ENCODE data around the gene TMEM115. TPM values are rescaled to one million over a fixed set of nuclear protein-coding genes. Genes with fewer than 3 reads are reported as not detected.
"Not testable (repeated sequence)": the region's sequence is repeated elsewhere in the genome, so short reads cannot be mapped to it uniquely, and the experiment has no call there.

The TMEM115 gene
- total RNA-seq, 1 donor from 2014 or later = 18.9 TPM

DNA sequence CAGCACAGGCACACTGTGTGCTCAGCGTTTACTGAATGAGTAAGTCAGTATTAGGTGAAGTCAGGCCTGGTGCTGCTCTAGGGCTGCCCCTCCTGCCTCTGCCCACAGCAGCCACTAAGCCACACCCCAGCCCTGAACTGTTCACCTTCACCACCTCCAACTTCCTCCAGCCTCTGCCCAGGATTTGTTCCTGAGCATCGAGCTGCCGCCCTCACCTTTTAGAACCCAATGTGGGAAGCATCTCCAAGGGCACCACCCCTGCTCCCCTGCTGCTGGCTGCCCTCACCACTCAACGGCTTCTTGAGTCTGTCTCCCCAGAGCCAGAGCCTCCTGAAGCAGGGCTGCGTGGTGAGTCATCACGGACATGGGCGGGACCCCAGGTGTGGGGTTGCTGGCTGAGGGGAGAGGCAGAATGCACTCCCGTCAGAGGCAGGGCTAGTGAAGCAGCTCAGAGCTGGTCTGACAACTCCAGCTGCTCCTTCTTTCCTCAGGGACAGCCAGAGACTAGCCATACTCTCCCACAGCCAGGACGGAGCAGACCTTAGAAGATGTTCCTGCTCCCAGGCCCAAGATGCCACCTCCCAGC is 42.6 kb downstream of the TMEM115 start:
- DNase-seq = no peak

DNA sequence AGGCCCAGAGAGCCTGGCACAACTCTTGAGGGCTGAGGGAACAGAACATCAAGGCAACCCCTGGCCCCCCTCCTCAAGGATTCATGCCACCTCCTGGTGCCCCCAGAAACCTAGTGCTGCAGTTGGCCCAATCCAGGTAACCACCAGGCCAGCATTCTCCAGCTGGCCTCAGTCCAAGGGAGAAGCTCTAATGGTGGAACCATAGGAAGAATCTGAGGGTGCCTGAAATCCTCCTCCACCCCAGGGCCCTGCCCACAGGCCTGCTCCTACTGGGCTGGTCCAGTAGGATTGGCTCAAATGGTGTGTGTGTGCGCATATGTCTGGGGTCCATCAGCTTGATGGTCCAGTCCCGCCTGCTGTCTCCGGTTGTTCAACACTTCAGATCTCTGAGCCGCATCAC is 44.5 kb downstream of the TMEM115 start:
- DNase-seq = no peak

DNA sequence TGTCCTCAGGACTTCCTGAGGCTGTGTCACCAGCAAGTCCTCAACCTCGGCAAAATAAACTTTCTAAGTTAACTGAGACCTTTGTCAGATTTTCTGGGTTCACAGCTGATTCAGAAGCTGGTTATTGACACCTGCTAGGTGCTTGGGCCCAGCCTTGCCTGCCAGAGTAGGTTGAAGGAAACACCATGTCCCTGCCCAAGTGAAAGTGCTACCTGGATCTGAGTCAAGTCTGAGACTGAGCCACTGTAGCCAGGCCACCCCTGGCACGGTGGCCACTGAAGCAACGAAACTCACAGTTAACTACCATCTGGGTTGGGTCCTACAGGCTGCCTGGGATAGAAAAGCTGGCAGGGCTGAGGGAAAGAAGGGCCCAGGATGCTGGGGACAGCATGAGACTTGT is 45.0 kb downstream of the TMEM115 start:
- DNase-seq = no peak

DNA sequence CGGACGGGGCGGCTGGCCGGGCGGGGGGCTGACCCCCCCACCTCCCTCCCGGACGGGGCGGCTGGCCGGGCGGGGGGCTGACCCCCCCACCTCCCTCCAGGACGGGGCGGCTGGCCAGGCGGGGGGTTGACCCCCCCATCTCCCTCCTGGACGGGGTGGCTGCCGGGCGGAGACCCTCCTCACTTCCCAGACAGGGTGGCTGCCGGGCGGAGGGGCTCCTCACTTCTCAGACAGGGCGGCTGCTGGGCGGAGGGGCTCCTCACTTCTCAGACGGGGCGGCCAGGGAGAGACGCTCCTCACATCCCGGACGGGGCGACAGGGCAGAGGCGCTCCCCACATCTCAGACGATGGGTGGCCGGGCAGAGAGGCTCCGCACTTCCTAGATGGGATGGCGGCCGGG is 47.3 kb downstream of the TMEM115 start:
- DNase-seq = not testable (repeated sequence)

Other genes with a start within 250 kb of the TMEM115 start
- 23.3 TPM for gene SEMA3F, start 204.2 kb downstream of the TMEM115 start, total RNA-seq
- gene GNAT1, start 167.9 kb downstream of the TMEM115 start, total RNA-seq = 0.20 TPM
- 0.79 TPM for gene SLC38A3, start 154.2 kb downstream of the TMEM115 start, total RNA-seq
- gene GNAI2, start 123.3 kb downstream of the TMEM115 start, total RNA-seq = 102 TPM
- 21.8 TPM for gene SEMA3B, start 90.4 kb downstream of the TMEM115 start, total RNA-seq
- gene LSMEM2, start 80.4 kb downstream of the TMEM115 start, total RNA-seq = 2.7 TPM
- gene IFRD2, start 67.1 kb downstream of the TMEM115 start, total RNA-seq = 32.7 TPM
- gene HYAL3, start 60.1 kb downstream of the TMEM115 start, total RNA-seq = 2.7 TPM
- 2.2 TPM for gene NAA80, start 60.1 kb downstream of the TMEM115 start, total RNA-seq
- gene HYAL1, start 55.9 kb downstream of the TMEM115 start, total RNA-seq = 1.1 TPM
- 28.6 TPM for gene HYAL2, start 36.8 kb downstream of the TMEM115 start, total RNA-seq
- 5.8 TPM for gene TUSC2, start 31.3 kb downstream of the TMEM115 start, total RNA-seq
- 28.6 TPM for gene RASSF1, start 18.7 kb downstream of the TMEM115 start, total RNA-seq
- gene ZMYND10, start 13.8 kb downstream of the TMEM115 start, total RNA-seq = 0.89 TPM
- gene NPRL2, start 8.7 kb downstream of the TMEM115 start, total RNA-seq = 13.6 TPM
- 12.2 TPM for gene CYB561D2, start 8.7 kb downstream of the TMEM115 start, total RNA-seq
- gene CACNA2D2, start 144.1 kb upstream of the TMEM115 start, total RNA-seq = 1.4 TPM
- gene C3orf18, start 208.2 kb upstream of the TMEM115 start, total RNA-seq = 7.2 TPM
- 5.4 TPM for gene HEMK1, start 210.0 kb upstream of the TMEM115 start, total RNA-seq

All from skin of body (tissue), 2 donors.